Measurements from ENCODE around the gene ZNF384. TPM values are rescaled to one million over a fixed set of nuclear protein-coding genes. Genes with fewer than 3 reads are reported as not detected.

The ZNF384 gene
- total RNA-seq, 2 donors from 2014 or later: 23.8 to 33.3 TPM

DNA sequence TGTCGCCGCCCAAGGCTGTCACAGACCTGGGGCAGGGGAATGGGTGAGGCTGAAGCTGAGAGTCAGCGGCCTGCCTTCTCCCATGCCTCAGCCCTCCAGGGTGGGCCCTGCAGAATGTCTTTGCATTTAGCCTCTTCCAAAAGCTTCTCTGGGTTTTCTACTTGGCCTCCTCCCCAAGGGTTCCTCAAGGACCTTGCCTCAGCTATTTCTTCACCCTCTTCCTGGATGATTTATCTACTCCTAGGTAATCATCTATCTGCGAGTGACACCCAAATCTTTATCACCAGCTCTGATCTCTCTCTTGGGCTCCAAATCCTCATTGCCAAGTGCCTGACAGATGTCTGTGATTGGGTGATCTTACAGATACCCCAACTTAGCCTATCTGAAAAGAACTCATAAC lies 48.7 kb downstream of the ZNF384 start:
- TF ChIP-seq, protein P1, sequence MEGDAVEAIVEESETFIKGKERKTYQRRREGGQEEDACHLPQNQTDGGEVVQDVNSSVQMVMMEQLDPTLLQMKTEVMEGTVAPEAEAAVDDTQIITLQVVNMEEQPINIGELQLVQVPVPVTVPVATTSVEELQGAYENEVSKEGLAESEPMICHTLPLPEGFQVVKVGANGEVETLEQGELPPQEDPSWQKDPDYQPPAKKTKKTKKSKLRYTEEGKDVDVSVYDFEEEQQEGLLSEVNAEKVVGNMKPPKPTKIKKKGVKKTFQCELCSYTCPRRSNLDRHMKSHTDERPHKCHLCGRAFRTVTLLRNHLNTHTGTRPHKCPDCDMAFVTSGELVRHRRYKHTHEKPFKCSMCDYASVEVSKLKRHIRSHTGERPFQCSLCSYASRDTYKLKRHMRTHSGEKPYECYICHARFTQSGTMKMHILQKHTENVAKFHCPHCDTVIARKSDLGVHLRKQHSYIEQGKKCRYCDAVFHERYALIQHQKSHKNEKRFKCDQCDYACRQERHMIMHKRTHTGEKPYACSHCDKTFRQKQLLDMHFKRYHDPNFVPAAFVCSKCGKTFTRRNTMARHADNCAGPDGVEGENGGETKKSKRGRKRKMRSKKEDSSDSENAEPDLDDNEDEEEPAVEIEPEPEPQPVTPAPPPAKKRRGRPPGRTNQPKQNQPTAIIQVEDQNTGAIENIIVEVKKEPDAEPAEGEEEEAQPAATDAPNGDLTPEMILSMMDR (IDR thresholded peaks at IDR 0.05): no peak
- no peak for DNase-seq (ENCODE audit: low spot score)
- no peak overlapping the region for H3K27ac ChIP-seq
- H3K9me3 ChIP-seq: no peaks in the 10 kb centered on the region
- H3K4me3 ChIP-seq: no peak overlapping the region
- H3K36me3 ChIP-seq: no peaks in the 10 kb centered on the region
- no peaks in the 10 kb centered on the region for H3K4me1 ChIP-seq
- no peaks in the 10 kb centered on the region for H3K27me3 ChIP-seq

DNA sequence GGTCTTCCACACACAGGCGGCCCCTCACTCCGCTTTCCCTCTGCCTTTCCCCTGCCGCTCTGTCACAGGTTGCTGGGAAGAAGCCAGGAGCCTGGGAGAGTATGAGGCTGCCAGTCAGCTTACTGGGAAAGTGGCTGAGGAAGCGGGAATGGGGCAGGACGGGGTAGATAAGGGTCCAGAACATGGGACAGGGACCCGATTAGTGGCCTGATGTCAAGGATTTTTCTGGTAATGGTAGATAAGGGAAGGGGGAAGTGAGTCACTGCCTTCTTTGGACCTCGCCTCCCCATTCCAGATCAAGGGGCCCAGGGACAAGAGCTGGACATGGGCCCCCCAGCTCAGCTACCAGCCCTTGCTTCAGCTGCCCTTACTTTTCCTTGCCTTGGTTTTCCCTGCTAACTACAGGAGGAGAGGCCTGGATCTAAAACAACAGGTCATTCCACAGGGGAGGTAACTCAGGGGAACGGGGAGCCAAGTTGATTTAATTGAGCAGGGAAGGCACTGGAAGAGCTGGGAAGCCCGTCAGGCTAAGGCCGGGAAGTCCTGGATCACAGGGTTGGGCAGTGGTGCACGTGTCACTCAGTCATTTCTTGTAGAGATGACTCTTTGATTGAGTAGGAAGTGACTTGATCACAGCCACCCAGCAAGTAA lies 49.9 kb downstream of the ZNF384 start:
- Histone ChIP-seq H3K4me1 (no peaks in the 10 kb centered on the region), H3K27ac (no peak overlapping the region), H3K9me3 (no peaks in the 10 kb centered on the region), H3K27me3 (no peaks in the 10 kb centered on the region), H3K36me3 (no peaks in the 10 kb centered on the region), H3K4me3 (no peak overlapping the region)
- no peak for DNase-seq (ENCODE audit: low spot score)
- TF ChIP-seq, protein P1 (IDR thresholded peaks at IDR 0.05): no peak

DNA sequence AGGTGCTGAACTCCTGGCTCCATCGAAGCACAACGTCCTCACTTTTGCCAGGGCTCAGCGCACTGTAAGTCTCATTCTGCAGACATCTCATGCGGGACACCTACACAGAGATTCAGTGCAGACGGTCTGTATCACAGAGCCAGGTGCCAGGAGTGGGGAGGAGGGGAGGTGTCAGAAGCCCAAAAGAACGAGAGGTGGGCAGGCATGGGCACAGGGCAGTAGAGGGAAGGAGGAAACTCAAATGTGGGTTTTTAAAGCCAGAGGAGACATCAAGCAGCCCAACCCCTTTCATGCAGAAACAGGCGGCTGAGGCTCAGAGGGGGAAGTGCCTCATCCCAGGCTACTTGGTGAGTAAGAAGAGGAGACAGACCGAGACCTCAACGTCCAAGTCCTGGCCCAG lies 50.9 kb downstream of the ZNF384 start:
- no peaks in the 10 kb centered on the region for H3K4me1 ChIP-seq
- H3K9me3 ChIP-seq: no peaks in the 10 kb centered on the region
- H3K27me3 ChIP-seq: no peaks in the 10 kb centered on the region
- H3K36me3 ChIP-seq: no peaks in the 10 kb centered on the region
- TF ChIP-seq, protein P1 (IDR thresholded peaks at IDR 0.05): no peak
- no peak for DNase-seq (ENCODE audit: low spot score)
- no peak overlapping the region for H3K27ac ChIP-seq
- no peak overlapping the region for H3K4me3 ChIP-seq

DNA sequence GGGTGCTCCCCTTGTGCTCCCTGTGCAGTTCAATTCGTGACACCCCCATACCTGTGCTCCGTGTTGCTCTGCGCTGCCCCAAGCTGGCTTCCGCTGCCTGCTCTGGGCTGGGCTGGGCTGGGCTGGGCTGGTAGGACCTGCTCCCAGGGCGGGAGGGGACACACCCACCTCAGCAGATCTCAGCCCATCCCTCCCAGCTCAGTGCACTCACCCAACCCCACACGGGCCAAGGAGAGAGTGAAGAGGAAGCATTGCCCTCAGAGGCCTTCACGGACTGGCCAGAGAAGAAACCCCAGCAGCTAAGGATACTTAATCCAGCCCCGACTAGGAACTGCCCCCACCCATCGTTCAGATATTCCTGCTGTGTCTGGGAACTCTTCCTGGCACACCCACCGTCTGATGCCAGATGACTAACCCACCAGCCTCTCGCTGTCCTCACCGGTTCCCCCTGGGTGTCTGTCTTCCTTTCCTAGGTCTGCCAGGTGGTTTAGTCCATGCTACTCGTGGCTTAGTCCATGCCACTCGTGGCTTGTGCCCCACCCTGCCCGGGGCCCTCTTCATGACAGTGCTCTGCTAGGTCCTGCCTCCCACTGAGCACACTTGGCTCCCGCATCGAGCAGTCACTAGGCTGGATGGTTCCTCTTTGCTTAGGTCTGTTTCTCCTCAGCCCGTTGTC lies 53.2 kb downstream of the ZNF384 start, which contains the start of gene LPAR5:
TSS of gene LPAR5 (minus strand) at position 104 of the 676 bp plus-strand sequence. CDS start 14,711 bp downstream, outside the sequence.
- H3K27me3 ChIP-seq: no peaks in the 10 kb centered on the region
- TF ChIP-seq, protein P1 (IDR thresholded peaks at IDR 0.05): no peak
- H3K36me3 ChIP-seq: no peaks in the 10 kb centered on the region
- peaks cover 0 to 6% of the 10 kb centered on the region in 2 donors for H3K4me1 ChIP-seq
- DNase-seq (ENCODE audit: low spot score): no peak
- no peaks in the 10 kb centered on the region for H3K9me3 ChIP-seq
- no peak within 1 kb of the TSS for H3K27ac ChIP-seq
- H3K4me3 ChIP-seq: no peak within 1 kb of the TSS

DNA sequence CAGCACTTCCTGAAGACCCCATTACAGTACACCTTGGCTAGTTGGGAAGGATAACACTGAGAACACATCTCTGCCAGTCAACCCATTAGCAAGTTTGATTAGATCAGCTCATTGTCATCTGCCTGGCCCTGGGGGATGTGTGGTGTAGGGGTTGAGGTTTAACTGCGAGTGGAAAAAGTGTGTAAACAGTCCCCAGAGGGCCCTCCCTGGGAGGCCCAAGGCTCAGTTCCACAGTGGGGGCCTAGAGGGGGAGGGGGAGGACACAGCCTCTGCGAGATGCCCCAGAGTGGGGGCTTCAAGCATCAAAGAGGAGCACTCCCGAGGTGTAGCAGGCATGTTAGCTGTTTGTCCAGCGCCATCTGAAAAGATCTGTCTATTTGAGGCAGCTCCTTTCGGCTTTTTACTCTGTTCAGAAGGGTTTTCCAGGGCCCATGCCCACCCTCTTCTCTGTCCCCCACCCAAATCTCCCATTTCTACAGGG lies 53.8 kb downstream of the ZNF384 start:
- no peaks in the 10 kb centered on the region for H3K9me3 ChIP-seq
- TF ChIP-seq, protein P1 (IDR thresholded peaks at IDR 0.05): no peak
- DNase-seq (ENCODE audit: low spot score): no peak
- H3K4me3 ChIP-seq: no peak overlapping the region
- H3K27me3 ChIP-seq: no peaks in the 10 kb centered on the region
- H3K27ac ChIP-seq: no peak overlapping the region
- H3K36me3 ChIP-seq: no peaks in the 10 kb centered on the region
- peaks cover 0 to 6% of the 10 kb centered on the region in 2 donors for H3K4me1 ChIP-seq

Data from right atrium auricular region (tissue), 2 donors.